Tibial nerve (tissue), 4 donors: ENCODE measurements around the gene CGNL1. TPM values are rescaled to one million over a fixed set of nuclear protein-coding genes. Genes with fewer than 3 reads are reported as not detected.

Experiments
- DNase-seq, 2 donors: peaks; one replicate each; pipeline ENCODE4 v3.0.0-alpha.2; 2019; ENCODE audit warnings: low spot score in 2 of 2
- H3K27ac ChIP-seq, 4 donors: fragments of 200-600 bp; sonication (generic) in 3 of 4; one replicate each; pipeline ENCODE4 v1.5.1; 2017 to 2019; ENCODE audit warnings: mild to moderate bottlenecking in 1 of 4
- H3K27me3 ChIP-seq, 2 donors: fragments of 200-600 bp; sonication (generic) in 1 of 2; one replicate each; pipeline versions ENCODE4 v1.5.1 to v1.6.0; 2017 to 2019
- H3K36me3 ChIP-seq, 3 donors: fragments of 200-600 bp; sonication (generic); one replicate each; pipeline ENCODE4 v1.5.1; 2018 to 2019
- H3K4me1 ChIP-seq, 4 donors: fragments of 200-600 bp; sonication (generic) in 3 of 4; one replicate each; pipeline ENCODE4 v1.5.1; 2017 to 2019
- H3K4me3 ChIP-seq, 4 donors: fragments of 200-600 bp; sonication (generic) in 3 of 4; one replicate each; pipeline ENCODE4 v1.5.1; 2017 to 2019; ENCODE audit warnings: mild to moderate bottlenecking in 1 of 4, moderate library complexity in 1 of 4
- H3K9me3 ChIP-seq, 4 donors: fragments of 200-600 bp; sonication (generic) in 3 of 4; one replicate each; pipeline ENCODE4 v1.5.1; 2017 to 2019
- EP300 ChIP-seq, 2 donors: sonication (generic); formaldehyde crosslinking; IDR thresholded peaks; one replicate each; pipeline ENCODE4 v1.6.1; 2017; ENCODE audit warnings: antibody characterized with exemption in 2 of 2, mild to moderate bottlenecking in 1 of 2
- POLR2A ChIP-seq, 2 donors: fragments of 450-650 bp; IDR thresholded peaks; one replicate each; pipeline ENCODE4 v1.6.1; 2017; ENCODE audit warnings: antibody characterized with exemption in 2 of 2, mild to moderate bottlenecking in 2 of 2, moderate library complexity in 2 of 2
- WGBS, 2 donors: methylation state at CpG; one replicate each; pipeline ENCODE4 v1.1.5; 2018; 5-methylcytosine and 5-hydroxymethylcytosine counted together
- total RNA-seq, 4 donors: library from RNA; depleted of rRNA; stranded (reverse); fragments of >200 nt; gene quantifications; one replicate each; pipeline ENCODE4 v1.1.0, GENCODE V29; 2016
- TF ChIP-seq, protein P1 (sequence below), 5 experiments: fragments of 200-600 bp in 3 of 5; fragments of 450-650 bp in 2 of 5; sonication (generic) in 3 of 5; IDR thresholded peaks; one replicate each; pipeline ENCODE4 v1.5.1; 2016 to 2019; ENCODE audit warnings: antibody characterized with exemption in 5 of 5, mild to moderate bottlenecking in 3 of 5, moderate library complexity in 2 of 5

The CGNL1 gene
- total RNA-seq, 4 donors from 2014 or later = 15.9 to 36.7 (median 29.2) TPM

- no peaks in the 10 kb centered on the region for H3K36me3 ChIP-seq
- DNase-seq = no peak
- H3K27me3 ChIP-seq = no peaks in the 10 kb centered on the region
- peaks cover 0 to 24% (median 2%) of the 10 kb centered on the region in 4 donors for H3K4me1 ChIP-seq
- H3K27ac ChIP-seq = peak overlapping the region in 2 of 4 donors; percentile 9 to 38
- H3K9me3 ChIP-seq = no peaks in the 10 kb centered on the region
- TF ChIP-seq, protein P1, sequence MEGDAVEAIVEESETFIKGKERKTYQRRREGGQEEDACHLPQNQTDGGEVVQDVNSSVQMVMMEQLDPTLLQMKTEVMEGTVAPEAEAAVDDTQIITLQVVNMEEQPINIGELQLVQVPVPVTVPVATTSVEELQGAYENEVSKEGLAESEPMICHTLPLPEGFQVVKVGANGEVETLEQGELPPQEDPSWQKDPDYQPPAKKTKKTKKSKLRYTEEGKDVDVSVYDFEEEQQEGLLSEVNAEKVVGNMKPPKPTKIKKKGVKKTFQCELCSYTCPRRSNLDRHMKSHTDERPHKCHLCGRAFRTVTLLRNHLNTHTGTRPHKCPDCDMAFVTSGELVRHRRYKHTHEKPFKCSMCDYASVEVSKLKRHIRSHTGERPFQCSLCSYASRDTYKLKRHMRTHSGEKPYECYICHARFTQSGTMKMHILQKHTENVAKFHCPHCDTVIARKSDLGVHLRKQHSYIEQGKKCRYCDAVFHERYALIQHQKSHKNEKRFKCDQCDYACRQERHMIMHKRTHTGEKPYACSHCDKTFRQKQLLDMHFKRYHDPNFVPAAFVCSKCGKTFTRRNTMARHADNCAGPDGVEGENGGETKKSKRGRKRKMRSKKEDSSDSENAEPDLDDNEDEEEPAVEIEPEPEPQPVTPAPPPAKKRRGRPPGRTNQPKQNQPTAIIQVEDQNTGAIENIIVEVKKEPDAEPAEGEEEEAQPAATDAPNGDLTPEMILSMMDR (IDR thresholded peaks at IDR 0.05) = no peak
- TF ChIP-seq EP300 (IDR thresholded peaks at IDR 0.05) = no peak
- no peak for TF ChIP-seq POLR2A (IDR thresholded peaks at IDR 0.05)
- H3K4me3 ChIP-seq = no peak overlapping the region
- WGBS, 2 donors = 29 to 49% methylated on average over 3 of the region's 3 CpGs
These were observed 61.3 kb downstream of the CGNL1 start for GRCh38 chr15:57437564-57437963.

- Histone ChIP-seq H3K27me3 (no peaks in the 10 kb centered on the region), H3K27ac (peak overlapping the region in 2 of 4 donors; percentile 9 to 38), H3K4me1 (peaks cover 0 to 24% (median 2%) of the 10 kb centered on the region in 4 donors), H3K36me3 (no peaks in the 10 kb centered on the region), H3K9me3 (no peaks in the 10 kb centered on the region), H3K4me3 (no peak overlapping the region)
- no peak for TF ChIP-seq EP300 (IDR thresholded peaks at IDR 0.05)
- TF ChIP-seq, protein P1 (IDR thresholded peaks at IDR 0.05) = no peak
- TF ChIP-seq POLR2A (IDR thresholded peaks at IDR 0.05) = no peak
- no peak for DNase-seq
- 74 to 80% methylated on average over 6 of the region's 6 CpGs for WGBS, 2 donors
These were observed 61.9 kb downstream of the CGNL1 start for GRCh38 chr15:57438166-57438565.

- 82 to 86% methylated on average over 26 of the region's 26 CpGs for WGBS, 2 donors
- no peak for DNase-seq
These were observed 63.1 kb downstream of the CGNL1 start for GRCh38 chr15:57439128-57440027.

DNA sequence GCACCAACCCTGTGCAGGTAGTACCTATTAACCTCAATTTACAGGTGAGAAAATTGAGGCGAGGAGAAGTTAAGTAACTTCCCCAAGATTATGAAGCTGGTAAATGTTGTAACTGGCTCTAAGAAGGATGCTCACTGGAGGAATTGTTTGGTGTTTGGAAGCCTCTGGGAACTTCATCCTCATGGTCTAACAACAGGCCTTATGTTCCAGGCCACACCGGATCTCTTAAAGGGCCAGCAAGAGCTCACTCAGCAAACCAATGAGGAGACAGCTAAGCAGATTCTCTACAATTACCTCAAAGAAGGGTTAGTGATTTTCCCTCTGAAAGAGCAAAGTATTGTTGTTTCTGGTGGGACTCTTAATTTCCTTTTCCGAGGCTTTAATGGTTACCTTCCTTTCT lies 63.9 kb downstream of the CGNL1 start:
- TF ChIP-seq EP300 (IDR thresholded peaks at IDR 0.05) (no peak), POLR2A (IDR thresholded peaks at IDR 0.05) (no peak)
- TF ChIP-seq, protein P1 (IDR thresholded peaks at IDR 0.05) = no peak
- no peaks in the 10 kb centered on the region for H3K9me3 ChIP-seq
- no peak for DNase-seq
- no peaks in the 10 kb centered on the region for H3K27me3 ChIP-seq
- 42 to 44% methylated on average over 3 of the region's 3 CpGs for WGBS, 2 donors
- H3K4me3 ChIP-seq = no peak overlapping the region
- peaks cover 0 to 28% (median 2%) of the 10 kb centered on the region in 4 donors for H3K4me1 ChIP-seq
- H3K36me3 ChIP-seq = no peaks in the 10 kb centered on the region
- H3K27ac ChIP-seq = peak overlapping the region in 2 of 4 donors; percentile 25 to 76

More at GRCh38 chr15:57439128-57440027, 63.1 kb downstream of the CGNL1 start:
- Histone ChIP-seq H3K4me3 (no peak overlapping the region), H3K4me1 (peaks cover 0 to 24% (median 2%) of the 10 kb centered on the region in 4 donors), H3K27me3 (no peaks in the 10 kb centered on the region), H3K36me3 (no peaks in the 10 kb centered on the region), H3K9me3 (no peaks in the 10 kb centered on the region), H3K27ac (no peak overlapping the region)
- TF ChIP-seq POLR2A (IDR thresholded peaks at IDR 0.05) (no peak), EP300 (IDR thresholded peaks at IDR 0.05) (no peak)
- TF ChIP-seq, protein P1 (IDR thresholded peaks at IDR 0.05) = no peak

DNA sequence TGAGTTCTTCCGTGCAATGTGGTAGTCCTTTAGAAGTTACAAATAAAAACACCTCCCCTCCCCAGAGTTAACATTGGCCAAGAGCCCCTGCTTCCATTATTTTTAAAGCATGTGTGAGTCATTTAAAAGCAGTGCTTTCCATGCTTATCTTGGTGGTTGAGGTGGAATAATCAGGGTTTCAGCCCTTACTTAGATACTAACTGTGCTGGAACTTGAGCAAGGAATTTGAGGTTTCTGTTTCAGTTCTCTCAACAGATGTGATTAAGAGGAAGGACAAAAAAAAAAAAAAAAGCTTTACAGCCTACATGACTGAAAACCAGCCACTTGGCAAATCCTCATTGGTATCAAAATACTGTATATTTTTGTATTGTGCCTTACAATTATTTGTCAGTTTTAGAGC lies 64.5 kb downstream of the CGNL1 start:
- WGBS, 2 donors = 0 to 47% methylated on average over 1 of the region's 1 CpG
- Histone ChIP-seq H3K4me1 (peaks cover 0 to 29% (median 2%) of the 10 kb centered on the region in 4 donors), H3K27me3 (no peaks in the 10 kb centered on the region), H3K9me3 (no peaks in the 10 kb centered on the region), H3K4me3 (no peak overlapping the region), H3K36me3 (no peaks in the 10 kb centered on the region), H3K27ac (peak overlapping the region in 2 of 4 donors; percentile 25 to 76)
- no peak for DNase-seq
- TF ChIP-seq POLR2A (IDR thresholded peaks at IDR 0.05) (no peak), EP300 (IDR thresholded peaks at IDR 0.05) (peak in 1 of 2 donors; percentile 12)
- TF ChIP-seq, protein P1 (IDR thresholded peaks at IDR 0.05) = no peak
